ENCODE results near the gene BLOC1S1.
A peak's percentile ranks its signal among the peaks of the same experiment; 100 is the strongest.

The BLOC1S1 gene

DNA sequence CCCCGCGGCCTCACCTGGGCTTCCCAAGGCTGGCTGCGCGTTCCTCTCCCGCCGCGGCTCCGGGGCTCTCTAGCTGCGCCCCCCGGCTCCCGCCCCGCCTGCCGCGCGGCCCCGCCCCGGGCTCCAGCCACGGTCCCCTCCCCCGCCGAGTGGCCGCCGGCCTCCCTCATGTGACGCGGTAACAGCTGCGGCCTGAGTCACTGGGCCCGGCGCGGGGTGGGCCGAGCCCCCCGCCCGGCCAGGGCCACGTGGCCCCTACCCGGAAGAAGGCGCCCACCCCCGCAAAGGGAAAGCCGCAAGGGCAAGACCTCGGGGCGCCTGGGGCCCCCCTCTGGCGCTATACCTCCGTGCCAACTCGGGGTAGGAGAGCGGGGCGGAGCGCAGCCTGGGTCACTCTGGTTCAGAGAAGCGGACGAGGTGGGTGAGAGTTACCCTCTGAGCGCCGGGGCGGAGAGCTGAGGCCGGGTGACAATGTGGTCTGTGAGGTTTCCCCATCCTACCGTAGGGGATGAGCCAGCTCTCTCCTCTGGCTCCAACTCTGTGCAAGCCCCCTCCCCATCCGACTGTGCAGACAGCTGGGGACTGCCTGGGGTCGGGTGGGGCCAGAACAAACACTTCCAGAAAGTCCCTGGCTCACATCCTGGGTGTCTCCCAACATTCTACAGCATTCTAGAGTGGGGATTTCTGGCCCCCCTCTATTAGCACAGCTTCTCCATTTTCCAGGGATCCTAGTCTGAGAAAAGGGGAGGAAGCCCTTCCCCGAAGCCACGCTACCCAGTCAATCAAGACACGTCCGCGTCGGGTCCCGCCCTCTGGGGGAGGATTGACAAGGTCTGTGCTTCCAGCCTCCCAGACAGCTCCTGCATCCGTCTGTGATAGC, 13.3 kb downstream of the BLOC1S1 start, which contains the start of gene CD63:
CD63 (minus strand) TSS at position 71 of the 880 bp plus-strand sequence. CDS start 668 bp downstream, outside the sequence.
- DNase-seq: peak; percentile 72

- DNase-seq: peak; percentile 22
Measured at GRCh38 chr12:55729819-55730818, 14.3 kb downstream of the BLOC1S1 start.

DNA sequence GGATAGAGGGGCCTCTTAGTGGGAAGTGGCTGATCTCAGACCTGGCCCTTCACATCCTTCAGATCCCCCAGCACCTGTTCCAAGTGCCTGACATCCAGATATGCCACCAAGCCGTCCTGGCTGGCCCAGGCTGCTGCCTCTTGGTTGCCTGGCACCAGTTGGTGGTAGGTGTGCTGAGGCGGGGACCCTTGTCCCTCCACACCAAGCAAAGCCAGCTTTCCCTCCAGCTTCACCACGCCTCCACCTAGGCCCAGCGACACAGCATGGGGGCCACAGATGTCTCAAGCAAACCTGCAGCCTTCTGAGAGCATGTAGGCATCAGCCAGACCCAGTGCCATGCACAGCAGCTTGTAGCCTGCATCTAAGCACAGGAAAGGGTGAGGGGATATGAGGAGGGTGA, 16.4 kb downstream of the BLOC1S1 start:
- no peak for DNase-seq

DNA sequence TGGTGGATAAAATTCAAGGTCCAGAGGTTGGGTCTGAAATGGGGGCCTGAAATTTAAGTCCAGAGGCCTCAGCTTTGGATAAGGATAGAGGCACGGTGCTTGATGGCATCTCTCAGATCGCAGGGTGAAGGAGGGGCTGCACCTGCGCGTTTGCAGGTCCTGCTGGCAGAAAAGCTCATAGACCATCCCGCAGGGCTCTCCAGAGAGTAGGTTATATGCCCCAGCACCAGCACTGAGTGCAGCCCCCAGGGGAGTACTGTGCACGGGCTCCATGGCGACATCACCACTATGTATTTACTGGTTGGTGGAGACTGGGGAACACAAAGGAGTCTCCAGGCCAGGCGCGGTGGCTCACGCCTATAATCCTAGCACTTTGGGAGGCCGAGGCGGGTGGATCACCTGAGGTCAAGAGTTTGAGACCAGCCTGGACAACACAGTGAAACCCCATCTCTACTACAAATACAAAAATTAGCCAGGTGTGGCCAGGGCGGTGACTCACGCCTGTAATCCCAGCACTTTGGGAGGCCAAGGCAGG, 17.2 kb downstream of the BLOC1S1 start:
- DNase-seq: no peak

DNA sequence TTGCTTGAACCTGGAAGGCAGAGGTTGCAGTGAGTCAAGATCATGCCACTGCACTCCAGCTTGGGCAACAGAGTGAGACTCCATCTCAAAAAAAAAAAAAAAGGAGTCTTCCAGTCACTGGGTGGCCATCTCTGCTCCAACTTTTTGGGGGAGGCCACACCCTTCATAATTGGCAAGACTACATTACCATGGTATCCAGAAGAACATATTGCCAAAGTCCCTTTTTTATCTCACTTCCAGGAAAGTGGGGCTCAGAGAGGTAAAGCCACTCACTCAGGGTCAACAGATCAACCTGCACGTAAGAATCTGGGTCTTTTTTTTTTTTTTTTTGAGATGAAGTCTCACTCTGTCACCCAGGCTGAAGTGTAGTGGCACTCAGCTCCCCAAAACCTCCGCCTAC, 18.0 kb downstream of the BLOC1S1 start:
- no peak for DNase-seq

GRCh38 chr12:55734595-55734994, 18.7 kb downstream of the BLOC1S1 start:
- no peak for DNase-seq

DNA sequence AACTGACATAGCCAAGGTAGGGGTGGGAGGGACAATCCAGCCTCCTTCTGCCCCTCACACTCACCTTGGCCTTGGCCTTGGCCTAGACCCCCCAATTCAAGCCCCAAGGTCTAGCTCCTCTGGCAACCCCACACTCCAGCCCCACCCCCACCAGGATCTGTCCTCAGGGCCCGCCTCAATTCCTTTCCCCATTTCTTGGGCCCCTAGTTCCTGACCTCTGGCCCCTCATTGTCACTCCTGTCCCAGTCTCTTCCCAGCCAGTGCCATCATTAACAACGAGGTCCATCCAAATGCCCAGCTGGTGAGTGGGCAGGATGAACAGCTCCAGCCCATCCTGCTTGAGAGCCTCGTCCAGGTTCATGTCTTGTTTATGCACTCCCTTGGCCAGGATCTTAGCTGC, 20.2 kb downstream of the BLOC1S1 start:
- no peak for DNase-seq

GRCh38 chr12:55736780-55737580, 21.1 kb downstream of the BLOC1S1 start:
- DNase-seq: peak; percentile 76

DNA sequence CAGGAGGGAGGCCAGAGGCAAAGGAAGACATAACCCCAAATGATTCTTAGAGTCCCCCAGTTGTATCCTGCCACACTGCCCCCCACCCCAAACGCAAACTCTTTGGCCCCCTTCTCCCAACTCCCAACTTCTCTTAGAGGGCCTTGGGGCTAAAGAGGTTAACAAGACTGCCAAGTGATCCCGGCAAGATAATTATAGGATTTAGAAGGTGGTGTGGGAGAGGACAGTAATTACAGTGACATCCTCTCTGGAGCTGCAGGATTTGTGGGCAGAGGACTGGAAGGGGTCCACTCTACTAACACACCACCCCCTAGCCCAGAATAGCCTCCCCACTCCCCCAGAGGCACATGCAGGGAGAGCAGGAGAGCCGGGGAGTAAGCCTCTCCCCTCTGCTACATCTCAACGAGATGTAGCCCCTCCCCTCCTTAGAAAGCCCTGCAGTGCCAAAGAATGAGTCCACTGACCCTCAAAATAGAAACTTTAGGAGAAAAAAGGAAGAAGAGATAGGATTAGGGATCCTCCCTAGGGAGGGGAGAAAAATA, 21.8 kb downstream of the BLOC1S1 start:
- DNase-seq: no peak

DNA sequence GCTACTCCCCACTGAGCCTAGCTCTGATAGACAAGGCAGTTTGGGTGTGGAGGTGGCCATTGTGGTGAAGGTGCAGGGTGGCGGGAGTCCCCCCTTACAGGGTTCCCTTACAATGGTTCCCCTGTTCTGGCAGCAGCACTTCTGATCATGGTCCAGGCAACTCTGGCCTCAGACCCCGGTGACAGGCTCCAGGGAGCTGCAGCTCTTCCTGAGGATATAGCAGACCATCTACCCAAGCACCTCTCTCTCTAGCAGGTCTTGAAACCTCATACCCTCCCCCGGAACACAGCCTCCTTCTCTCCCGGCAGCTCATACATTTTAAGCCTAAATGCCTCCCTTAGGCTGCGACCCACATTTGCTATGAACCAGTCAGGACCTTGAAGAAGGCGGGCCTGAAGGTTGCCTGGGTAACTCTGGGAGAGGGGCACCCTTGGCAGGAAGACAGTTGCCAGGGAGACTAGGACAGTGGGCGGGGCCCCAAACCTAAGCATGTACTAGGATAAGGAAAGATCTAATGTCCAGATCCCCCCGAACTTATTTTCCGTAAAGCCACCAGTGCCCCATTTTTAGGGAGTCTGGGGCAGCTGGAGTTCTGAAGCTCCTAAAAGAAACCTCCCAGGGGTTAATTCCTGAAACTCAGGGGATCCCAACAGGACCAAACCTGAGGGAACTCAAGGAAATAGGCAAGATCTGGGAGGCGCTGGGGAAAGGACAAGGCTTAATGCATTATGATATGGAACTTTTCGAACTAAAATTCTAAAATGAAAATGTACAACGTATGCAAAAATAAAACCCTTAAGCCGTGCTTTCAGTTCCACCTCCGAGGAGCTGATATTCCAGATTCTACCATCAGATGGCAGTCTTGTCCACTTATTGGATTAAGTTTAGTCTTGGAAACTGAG, 22.5 kb downstream of the BLOC1S1 start:
- DNase-seq: peak; percentile 58

- no peak for DNase-seq
Measured at GRCh38 chr12:55739025-55739378, 23.2 kb downstream of the BLOC1S1 start.

DNA sequence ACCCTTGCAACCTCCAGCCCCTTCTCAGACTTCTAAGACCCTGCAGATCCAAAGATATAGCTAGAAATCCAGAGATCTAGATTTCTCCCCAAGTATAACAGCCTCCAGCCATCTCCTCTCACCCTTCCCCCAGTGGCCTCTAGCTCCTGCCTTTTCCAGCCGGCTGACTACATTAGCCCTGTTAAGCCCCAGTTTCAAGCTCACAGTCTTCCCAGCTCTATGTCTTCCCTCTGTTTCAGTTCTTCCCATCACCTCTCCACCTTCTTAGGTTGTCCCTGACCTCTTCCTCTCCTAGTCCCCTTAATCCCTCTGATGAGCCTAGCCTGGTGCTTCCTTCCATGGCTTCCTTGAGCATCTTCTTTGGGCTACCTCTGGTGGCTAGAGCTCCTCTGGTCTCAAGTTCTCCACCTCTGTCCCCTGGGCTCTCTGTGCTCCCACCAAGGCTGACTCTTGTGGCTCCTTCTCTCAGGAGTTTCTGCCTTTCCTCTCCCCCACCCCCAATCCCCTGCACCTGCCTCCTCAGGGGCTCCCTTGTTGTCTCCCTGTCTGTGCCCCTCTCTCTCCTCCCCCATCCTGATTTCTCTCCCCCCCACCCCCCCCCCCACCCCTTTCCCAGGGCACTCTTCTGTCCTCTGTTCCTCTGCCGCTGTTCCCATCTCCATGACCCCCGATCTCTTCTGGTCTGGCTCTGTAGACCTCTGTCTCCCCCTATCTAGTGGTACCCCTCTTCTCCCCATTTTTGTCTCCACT, 26.3 kb downstream of the BLOC1S1 start:
- no peak for DNase-seq

GRCh38 chr12:55742719-55743405, 27.0 kb downstream of the BLOC1S1 start, which contains the start of gene GDF11:
GDF11 (plus strand) TSS chr12:55743122; CDS start chr12:55743317, 195 bp downstream.
- DNase-seq: peak; percentile 29

DNA sequence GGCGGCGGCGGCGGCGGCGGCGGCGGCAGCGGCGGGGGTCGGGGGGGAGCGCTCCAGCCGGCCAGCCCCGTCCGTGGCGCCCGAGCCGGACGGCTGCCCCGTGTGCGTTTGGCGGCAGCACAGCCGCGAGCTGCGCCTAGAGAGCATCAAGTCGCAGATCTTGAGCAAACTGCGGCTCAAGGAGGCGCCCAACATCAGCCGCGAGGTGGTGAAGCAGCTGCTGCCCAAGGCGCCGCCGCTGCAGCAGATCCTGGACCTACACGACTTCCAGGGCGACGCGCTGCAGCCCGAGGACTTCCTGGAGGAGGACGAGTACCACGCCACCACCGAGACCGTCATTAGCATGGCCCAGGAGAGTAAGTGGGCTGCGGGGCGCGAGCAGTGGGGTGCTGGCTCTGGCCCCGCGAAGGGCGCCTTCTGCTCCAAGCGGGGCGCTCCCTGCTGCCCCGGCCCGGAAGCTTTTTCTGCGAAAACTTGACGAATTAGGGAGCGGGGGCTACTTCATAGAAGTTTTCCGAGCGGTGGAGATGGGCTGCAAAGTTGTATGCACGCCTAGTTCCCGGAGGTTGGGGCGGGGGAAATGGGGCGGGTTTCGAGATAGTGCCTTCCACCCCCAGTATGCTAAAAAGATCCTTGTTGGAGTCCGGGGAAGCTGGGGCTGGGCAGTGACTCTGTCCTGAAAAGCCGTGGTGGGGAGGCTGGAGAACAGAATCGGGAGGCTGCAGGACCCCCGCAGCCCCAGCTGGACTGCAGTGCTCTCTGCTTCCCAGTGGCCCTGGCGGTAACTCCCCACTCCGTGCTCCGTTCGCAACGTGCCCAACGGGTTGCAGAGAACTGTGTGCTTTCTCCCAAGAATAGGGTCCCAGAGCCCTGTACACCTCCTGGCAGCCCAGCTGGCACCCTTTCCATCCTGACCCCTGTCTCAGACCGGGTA, 27.8 kb downstream of the BLOC1S1 start:
- DNase-seq: no peak

- DNase-seq: no peak
Measured at GRCh38 chr12:55744340-55745030, 28.6 kb downstream of the BLOC1S1 start.

- DNase-seq: no peak
Measured at GRCh38 chr12:55745361-55746173, 29.7 kb downstream of the BLOC1S1 start.

Measured in SHP77 treated with DMSO at 0.1 percent for 48 hours (cell line).